Lower leg skin (tissue), 3 donors: ENCODE data around the gene DGKB.

Source experiments
- CTCF ChIP-seq, 3 donors: fragments of 450-650 bp; IDR thresholded peaks; one replicate each; pipeline ENCODE4 v1.5.1; 2016; ENCODE audit warnings: antibody characterized with exemption in 3 of 3, mild to moderate bottlenecking in 3 of 3, moderate library complexity in 2 of 3
- POLR2A ChIP-seq, 2 donors: fragments of 450-650 bp; IDR thresholded peaks; one replicate each; pipeline ENCODE4 v1.6.1; 2016 to 2017; ENCODE audit warnings: antibody characterized with exemption in 2 of 2, mild to moderate bottlenecking in 1 of 2, moderate library complexity in 1 of 2

GRCh38 chr7:14770614-14771013, 131.9 kb downstream of the DGKB start:
- no peak for TF ChIP-seq POLR2A (IDR thresholded peaks at IDR 0.05)
- no peak for TF ChIP-seq CTCF (IDR thresholded peaks at IDR 0.05)
